Activated CD8-positive, alpha-beta memory T cell treated with anti-CD3 and anti-CD28 coated beads for 24 hours (primary cell): Measurements from ENCODE around the gene SLC31A1.
"Not testable (repeated sequence)": the region's sequence is repeated elsewhere in the genome, so short reads cannot be mapped to it uniquely, and the experiment has no call there.

Source experiments
- DNase-seq: peaks from one replicate; pipeline ENCODE4 v3.0.0-alpha.2; 2020

Gene SLC31A1

GRCh38 chr9:113221800-113222481 is 597 bp downstream of the SLC31A1 start:
- no peak for DNase-seq

- no peak for DNase-seq
Observed at GRCh38 chr9:113222482-113222841, 1.1 kb downstream of the SLC31A1 start.

GRCh38 chr9:113223963-113224362 is 2.6 kb downstream of the SLC31A1 start:
- DNase-seq: no peak

GRCh38 chr9:113227436-113227835 is 6.1 kb downstream of the SLC31A1 start:
- DNase-seq: no peak

- DNase-seq: no peak
Observed at GRCh38 chr9:113228130-113228665, 6.9 kb downstream of the SLC31A1 start.

- no peak for DNase-seq
Observed at GRCh38 chr9:113231701-113232100, 10.4 kb downstream of the SLC31A1 start.

- not testable (repeated sequence) for DNase-seq
Observed at GRCh38 chr9:113235701-113236255, 14.4 kb downstream of the SLC31A1 start.

GRCh38 chr9:113237026-113237425 is 15.7 kb downstream of the SLC31A1 start:
- no peak for DNase-seq

GRCh38 chr9:113238202-113238858 is 17.0 kb downstream of the SLC31A1 start:
- DNase-seq: no peak

GRCh38 chr9:113238859-113239232 is 17.5 kb downstream of the SLC31A1 start:
- no peak for DNase-seq

- no peak for DNase-seq
Observed at GRCh38 chr9:113241161-113241560, 19.8 kb downstream of the SLC31A1 start.

- DNase-seq: no peak
Observed at GRCh38 chr9:113244556-113244955, 23.2 kb downstream of the SLC31A1 start.

- DNase-seq: no peak
Observed at GRCh38 chr9:113245894-113246293, 24.6 kb downstream of the SLC31A1 start.

- DNase-seq: no peak
Observed at GRCh38 chr9:113246928-113247327, 25.6 kb downstream of the SLC31A1 start.

- no peak for DNase-seq
Observed at GRCh38 chr9:113247640-113248039, 26.3 kb downstream of the SLC31A1 start.

GRCh38 chr9:113249661-113250060 is 28.3 kb downstream of the SLC31A1 start:
- DNase-seq: not testable (repeated sequence)

GRCh38 chr9:113250807-113251206 is 29.5 kb downstream of the SLC31A1 start:
- DNase-seq: no peak

- no peak for DNase-seq
Observed at GRCh38 chr9:113254991-113255390, 33.6 kb downstream of the SLC31A1 start.

GRCh38 chr9:113255438-113255837 is 34.1 kb downstream of the SLC31A1 start:
- DNase-seq: no peak

GRCh38 chr9:113257863-113258262 is 36.5 kb downstream of the SLC31A1 start:
- DNase-seq: no peak

GRCh38 chr9:113258282-113258681 is 36.9 kb downstream of the SLC31A1 start:
- DNase-seq: no peak

- no peak for DNase-seq
Observed at GRCh38 chr9:113261917-113262671, 40.8 kb downstream of the SLC31A1 start.

GRCh38 chr9:113266174-113266573 is 44.8 kb downstream of the SLC31A1 start:
- DNase-seq: no peak
